HG03469 (cell line): ENCODE measurements around the gene GADD45B.
A peak's percentile ranks its signal among the peaks of the same experiment; 100 is the strongest.
"Not testable (repeated sequence)": the region's sequence is repeated elsewhere in the genome, so short reads cannot be mapped to it uniquely, and the experiment has no call there.

ENCODE experiments used
- ATAC-seq: cut with Tn5 transposase; IDR thresholded peaks from one replicate; pipeline ENCODE4 v1.9.1; 2021; ENCODE audit warnings: mild to moderate bottlenecking, moderate library complexity, moderate number of reproducible peaks; ENCODE audit not compliant: unreplicated experiment

The GADD45B gene

DNA sequence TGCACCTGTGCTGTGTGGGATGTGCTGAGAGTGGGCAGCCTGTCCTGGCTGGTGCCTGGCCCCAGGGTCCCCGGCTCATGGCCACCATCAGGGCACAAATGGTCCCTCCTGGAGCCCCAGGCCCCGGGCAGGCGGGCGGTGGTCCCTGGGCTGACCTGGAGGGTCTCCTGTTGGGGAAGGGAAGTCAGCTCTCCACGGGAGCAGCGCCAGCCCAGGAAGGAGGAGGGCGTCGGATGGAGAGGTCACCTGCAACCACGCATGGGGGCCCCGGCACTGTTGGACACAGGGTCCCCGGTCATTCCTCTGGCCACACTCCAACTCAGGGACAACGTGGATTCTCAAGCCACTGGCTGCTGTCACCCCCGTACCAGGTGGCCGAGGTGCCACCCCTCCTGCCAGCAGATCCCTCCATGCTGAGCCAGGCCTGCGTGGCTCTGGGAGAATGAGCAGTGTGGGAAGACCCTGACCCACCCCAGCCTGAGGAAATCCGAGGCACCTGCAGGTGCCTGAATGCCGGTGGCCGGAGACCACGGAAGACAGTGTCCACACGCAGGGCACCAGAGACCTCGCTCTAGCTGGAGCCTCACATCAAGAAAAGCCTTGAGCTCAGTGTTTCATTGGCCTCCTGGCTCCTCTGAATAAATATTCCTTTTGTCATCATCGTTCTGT lies 32.7 kb upstream of the GADD45B start:
- no peak for ATAC-seq

DNA sequence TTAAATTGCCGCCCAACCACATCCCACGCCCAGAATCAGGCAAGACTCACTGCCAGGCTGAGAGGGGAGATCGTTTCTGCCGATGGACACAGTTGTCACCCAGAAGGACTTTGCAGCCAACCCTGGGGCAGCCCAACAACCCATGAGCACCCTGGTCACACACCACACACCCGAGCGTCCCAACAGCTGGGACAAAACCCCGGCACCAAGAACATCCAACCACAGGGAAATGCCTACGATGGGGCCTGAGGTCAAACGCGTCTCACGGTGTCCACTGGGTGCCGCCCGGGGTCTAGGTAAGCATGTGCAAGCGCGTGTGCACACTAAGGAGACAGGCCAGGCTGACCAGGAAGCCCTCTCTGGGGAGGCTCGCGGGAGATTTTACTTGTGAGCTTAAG lies 32.1 kb upstream of the GADD45B start:
- no peak for ATAC-seq

DNA sequence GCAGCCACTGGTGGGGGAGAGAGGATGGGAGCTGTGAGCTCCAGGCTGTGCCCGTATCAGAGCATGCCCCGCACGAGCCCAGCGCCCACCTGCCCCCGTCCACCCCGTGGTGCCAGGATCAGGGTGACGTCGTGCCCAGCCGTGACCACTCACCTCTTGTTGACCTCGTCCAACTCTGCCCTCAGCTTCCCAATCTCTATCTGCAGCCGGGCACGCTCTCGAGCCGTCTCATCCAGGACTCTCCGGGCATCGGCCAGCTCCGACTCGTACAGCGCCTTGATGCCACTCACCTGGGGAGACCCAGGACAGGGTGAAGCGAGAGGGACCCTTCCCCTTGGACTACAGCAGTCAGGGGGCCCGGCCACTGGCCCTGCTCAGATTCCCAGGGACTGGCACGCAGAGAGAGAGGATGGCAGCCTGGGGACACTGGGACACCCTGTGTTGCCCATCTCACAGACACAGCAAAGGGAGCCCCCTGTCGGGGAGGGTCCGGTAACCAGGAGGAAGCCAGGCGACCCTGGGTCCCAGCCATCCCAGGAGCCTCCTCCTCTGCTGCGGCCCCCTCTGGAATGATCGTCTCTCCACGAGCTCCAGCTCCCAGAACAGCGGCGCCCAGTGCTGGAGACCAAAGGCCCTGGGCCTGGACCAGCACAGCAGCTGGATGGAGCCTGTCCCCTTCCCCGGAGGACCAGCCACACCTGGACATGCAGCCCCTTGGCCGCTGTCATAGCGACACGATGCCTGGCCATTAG lies 31.5 kb upstream of the GADD45B start:
- ATAC-seq = no peak

DNA sequence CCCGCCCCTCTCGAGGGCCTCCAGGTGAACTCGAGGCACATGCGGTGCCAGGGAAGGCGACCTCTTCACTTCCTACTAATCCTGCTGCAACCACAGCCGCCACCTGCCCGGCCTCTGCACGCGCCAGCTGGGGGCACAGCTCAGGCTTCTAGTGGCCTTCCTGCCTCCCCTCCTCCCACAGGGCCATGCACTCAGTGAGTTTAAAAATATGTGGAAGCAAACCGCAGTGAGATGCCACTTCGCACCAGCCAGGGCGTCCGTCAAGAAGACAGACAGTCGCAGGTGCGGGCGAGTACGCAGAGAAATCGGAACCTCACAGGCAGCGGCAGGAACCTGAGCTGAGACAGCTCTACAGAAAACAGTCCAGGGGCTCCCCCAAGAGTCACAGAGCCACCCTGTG lies 29.5 kb upstream of the GADD45B start:
- ATAC-seq = no peak

DNA sequence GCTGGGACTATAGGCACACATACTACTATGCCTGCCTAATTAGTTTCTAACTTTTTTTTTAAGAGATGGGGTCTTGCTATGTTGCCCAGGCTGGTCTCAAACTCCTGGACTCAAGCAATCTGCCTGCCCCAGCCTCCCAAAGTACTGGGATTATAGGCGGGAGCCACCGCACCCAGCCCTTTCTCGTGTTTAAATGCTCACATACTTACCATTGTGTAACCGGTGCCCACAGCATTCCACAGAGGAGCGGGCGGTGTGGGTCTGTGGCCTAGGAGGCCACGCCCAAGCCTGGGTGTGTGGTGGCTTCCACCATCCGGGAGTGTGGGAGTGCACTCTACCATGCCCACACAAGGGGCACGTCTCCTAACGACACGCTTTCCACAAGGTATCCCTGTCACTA lies 26.9 kb upstream of the GADD45B start:
- ATAC-seq = no peak

DNA sequence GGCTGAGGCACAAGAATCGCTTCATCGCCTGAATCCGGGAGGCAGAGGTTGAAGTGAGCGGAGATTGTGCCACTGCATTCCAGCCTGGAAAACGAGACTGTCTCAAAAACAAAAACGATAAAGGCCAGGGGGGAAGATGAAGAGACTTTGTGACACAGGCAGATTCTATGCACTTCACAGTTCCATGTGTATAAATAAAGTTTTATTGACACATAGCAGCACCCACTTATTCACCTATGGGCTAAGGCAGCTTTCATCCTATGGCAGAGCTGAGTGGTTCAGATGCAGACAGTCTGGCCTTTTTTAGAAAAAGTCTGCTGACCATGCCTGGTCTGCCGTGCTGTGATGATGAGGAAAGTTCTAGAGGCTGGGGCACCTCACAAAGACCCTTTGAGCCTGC lies 24.8 kb upstream of the GADD45B start:
- no peak for ATAC-seq

DNA sequence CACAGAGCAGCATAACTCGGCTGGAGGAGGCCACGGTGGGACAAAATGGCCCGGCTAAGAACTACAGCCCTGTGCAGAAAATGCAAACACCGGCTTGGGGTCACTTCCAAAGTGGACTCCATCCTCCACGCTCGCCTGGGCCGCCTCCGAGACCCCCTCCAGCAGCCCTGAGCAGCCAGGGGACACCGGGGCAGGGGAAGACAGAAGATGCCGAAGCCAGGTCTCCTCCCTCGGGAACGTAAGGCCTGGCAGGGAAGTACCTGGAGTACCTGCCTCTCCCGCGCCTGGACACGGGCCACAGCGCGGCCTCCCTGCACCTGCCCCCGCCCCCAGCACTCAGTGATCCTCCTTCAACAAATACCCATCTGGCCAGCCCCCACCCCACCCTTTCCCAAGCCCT lies 24.2 kb upstream of the GADD45B start:
- ATAC-seq = no peak

DNA sequence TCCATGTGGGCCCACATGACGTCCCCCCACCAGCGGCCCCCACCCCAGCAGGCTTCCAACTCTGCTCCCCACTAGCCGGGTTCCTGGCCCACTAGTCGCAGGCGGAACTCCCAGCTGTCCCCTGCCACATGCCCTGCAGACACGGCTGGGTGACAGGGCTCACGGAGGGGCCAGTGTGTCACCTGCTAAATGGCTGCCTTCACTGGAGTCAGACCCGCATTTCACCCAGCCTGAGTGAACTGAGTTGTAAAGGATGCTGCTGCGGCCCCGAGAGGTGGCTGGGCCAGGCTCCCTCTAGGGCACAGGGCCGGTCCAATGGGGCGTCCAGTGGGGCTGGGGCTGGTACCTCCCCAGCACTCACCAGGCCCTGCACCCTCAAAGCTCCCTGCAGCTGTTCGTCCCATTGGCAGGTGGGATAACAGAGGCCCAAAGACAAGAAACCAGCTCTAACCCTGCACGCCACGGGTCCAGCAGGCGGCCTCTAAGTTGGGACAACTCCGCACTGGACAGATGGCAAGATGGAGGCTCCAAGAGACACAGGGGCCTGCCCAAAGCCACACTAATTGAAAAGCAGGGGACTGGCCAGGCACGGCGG lies 22.4 kb upstream of the GADD45B start:
- no peak for ATAC-seq

DNA sequence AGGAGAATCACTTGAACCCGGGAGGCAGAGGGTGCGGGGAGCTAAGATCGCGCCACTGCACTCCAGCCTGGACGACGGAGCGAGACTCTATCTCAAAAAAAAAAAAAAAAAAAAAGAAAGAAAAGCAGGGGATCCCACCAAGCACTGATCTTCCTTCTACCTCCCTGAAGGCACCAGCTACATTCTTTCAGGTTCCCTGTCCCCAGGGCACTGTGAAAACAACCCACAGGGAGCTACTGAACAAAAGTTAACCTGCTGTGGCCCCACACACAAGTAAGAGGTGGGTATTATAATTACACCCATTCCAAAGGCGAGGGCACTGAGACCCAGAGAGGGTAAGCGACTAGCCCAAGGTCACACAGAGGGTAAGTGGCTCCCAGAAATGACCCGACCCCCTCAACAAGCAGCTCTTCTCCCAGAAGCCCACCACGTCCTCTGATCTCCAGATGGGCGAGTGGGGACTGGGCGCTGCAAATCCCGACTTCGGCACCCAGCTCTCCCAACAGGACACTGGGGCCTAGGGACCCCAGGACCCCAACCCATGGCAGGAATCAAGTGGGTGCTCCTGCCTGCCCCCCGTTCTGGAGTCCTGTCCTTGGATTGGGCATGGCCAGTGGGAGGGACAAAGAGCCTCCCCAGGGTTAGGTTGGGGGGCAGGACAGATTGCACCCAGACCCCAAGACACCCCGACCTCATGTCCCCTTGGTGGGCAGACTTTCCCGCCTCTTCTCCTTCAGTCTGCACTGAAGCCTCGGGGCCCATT lies 21.5 kb upstream of the GADD45B start:
- no peak for ATAC-seq

DNA sequence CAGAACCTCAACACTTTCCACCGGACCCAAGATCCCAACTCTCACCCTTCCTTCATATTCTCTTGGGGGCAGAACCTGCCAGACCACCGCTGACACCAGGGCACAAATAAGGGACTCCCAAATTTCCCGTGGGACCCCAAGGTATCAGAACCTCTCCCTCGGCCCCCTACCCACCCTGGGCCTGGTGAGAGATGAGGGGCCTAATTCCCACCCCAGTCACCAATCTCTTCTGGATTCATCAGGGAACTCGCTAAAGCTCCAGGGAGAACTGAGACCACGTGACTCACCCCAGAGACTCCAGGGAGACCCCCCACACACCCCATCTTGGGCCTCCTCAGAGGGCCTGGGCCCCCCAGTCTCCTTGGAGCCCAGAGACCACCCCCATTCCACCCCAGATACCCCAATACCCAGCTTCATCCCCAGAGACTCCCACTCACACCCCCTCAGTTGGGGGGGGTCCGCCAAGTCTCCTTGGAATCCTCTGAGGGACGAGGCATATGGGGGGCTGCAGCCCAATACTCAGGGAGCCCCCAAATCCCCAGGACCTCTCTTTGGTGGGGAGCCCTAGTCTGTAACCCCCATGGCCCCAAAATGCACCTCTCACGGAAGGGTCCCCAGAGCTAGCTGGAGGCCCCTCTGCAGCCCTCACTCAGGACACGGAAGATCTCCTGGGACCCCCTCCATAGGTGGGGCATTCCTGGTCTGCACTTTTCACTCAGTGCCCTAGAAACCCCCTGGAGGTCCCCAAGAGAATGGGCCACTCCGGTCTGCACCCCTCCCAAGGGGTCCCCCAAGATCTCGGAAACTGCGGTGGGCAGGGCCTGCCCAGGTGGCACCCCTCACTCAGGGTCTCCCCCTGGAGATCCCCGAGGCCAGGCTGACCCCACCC lies 20.7 kb upstream of the GADD45B start:
- ATAC-seq = no peak

DNA sequence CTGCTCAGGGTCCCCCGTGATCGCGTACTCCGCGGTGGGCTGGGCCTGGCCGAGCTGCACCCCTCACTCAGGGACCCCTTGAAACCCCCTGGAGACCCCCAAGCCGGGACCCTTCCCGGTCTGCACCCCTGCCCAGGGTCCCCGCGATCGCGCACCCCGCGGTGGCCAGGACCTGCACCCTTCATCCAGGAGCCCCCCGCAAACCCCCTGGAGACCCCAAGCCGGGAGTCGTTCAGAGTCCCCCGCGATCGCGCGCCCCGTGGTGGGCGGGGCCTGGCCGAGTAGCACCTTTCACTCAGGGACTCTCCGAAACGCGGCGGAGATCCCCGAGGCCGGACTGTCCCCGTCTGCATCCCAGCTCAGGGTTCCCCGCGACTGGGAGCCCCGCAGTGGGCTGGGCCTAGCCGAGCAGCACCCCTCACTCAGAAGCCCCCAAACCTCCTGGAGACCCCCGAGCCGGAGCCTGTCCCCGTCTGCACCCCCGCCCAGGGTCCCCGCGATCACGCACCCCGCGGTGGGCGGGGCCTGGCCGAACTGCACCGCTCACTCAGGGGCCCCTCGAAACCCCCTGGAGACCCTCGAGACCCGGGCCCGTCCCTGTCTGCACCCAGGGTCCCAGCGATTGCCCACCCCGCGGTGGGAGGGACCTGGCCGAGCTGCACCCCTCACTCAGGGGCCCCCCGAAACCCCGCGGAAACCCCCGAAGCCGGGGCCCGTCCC lies 19.9 kb upstream of the GADD45B start:
- ATAC-seq = peak; percentile 14

DNA sequence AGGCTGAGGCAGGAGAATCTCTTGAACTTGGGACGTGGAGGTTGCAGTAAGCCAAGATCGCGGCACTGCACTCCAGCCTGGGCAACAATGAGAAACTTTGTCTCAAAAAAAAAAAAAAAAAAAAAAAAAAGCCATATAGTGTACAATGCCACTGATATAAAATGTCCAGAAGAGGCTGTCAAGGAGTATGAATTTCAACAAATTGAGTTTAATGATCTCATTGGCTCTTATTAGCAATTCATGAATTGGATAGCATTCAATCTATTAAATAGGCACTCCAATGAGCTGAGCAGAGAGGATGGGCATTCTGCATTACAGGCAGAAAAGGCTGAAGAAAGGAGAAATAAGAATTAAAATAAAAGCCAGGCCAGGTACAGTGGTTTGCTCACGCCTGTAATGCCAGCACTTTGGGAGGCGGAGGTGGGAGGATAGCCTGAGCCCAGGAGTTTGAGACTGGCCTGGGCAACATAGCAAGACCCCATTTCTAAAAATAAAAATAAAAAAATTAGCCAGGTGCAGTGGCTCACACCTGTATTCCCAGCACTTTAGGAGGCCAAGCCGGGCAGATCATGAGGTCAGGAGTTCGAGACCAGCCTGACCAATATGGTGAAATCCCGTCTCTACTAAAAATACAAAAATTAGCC lies 18.4 kb upstream of the GADD45B start:
- no peak for ATAC-seq

DNA sequence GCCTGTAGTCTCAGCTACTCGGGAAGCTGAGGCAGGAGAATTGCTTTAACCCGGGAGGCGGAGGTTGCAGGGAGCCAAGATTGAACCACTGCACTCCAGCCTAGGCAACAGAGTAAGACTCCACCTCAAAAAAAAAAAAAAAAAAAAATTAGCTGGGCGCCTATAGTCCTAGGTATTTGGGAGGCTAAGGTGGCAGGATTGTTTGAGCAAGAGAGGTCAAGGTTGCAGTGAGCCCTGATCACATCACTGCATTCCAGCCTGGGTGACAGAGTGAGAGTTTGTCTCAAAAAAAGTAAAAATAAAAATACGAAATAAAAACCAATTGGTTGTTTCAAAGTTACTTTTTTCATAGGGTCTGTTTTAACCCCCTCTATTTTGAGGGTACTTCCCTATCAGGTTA lies 17.9 kb upstream of the GADD45B start:
- ATAC-seq = no peak

DNA sequence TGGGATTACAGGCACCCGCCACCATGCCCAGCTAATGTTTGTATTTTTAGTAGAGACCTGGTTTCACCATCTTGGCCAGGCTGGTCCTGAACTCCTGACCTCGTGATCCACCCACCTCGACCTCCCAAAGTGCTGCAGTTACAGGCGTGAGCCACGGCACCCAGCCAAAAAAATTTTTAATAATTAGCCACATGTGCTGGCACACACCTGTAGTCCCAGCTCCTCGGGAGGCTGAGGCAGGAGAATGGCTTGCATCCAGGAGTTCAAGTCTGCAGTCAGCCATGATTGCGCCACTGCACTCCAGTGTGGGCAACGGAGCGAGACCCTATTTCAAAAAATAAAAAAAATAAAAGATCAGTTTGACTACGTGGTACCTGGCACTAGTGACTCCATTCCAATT lies 17.2 kb upstream of the GADD45B start:
- not testable (repeated sequence) for ATAC-seq

DNA sequence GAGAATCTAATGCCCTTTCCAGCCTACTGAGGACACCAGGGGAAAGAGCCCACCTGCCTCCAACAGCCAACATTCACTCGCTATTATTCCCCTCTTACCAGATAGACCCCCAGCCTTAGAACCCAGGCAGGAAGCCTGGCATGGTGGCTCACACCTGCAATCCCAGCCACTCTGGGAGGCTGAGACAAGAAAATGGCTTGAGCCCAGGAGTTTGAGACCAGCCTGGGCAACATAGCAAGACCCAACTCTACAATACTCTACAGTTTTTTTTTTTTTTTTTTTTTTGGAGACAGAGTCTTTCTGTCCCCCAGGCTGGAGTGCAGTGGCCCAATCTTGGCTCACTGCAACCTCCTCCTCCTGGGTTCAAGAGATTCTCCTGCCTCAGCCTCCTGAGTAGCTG lies 15.7 kb upstream of the GADD45B start:
- no peak for ATAC-seq

DNA sequence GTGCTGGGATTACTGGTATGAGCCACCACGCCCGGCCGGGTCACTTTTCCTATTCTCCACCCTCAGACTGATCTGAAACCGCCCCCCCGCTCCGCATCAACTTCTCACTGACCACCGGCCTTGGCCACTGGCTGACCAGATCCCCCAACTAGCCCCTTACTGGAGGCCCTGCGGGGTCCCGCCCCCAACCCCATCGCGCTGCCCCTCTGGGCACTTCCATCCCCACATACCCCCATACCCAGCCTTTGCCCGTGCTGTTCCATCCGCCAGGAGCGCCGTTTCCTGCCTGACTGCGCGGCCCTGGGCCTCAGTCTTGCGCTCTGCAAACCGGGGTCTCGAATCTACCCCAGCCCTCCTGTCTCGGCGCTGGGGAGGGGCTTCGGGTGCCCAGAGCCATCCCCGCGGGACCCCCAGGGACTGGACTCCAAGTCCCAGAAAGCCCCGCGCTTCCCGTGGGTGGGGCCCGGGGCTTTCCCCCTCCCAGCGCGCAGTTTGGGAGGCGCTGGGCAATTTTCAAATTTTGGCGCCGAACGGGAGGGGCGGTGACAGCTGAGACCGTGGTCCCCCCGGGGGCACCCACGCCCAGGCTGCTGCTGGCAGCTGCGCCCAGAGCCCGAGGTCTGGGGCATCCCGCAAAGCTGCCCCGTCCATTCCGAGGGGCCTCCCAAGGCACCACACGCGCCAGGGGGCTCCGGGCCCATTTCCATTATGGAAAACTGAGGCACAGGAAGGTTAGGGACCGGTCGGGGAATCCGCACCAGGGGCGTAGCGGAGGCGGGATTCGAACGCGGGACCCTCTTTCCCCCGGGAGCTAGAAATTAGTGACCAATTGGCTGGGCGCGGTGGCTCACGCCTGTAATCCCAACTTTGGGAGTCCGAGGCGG lies 13.9 kb upstream of the GADD45B start:
- ATAC-seq = no peak

DNA sequence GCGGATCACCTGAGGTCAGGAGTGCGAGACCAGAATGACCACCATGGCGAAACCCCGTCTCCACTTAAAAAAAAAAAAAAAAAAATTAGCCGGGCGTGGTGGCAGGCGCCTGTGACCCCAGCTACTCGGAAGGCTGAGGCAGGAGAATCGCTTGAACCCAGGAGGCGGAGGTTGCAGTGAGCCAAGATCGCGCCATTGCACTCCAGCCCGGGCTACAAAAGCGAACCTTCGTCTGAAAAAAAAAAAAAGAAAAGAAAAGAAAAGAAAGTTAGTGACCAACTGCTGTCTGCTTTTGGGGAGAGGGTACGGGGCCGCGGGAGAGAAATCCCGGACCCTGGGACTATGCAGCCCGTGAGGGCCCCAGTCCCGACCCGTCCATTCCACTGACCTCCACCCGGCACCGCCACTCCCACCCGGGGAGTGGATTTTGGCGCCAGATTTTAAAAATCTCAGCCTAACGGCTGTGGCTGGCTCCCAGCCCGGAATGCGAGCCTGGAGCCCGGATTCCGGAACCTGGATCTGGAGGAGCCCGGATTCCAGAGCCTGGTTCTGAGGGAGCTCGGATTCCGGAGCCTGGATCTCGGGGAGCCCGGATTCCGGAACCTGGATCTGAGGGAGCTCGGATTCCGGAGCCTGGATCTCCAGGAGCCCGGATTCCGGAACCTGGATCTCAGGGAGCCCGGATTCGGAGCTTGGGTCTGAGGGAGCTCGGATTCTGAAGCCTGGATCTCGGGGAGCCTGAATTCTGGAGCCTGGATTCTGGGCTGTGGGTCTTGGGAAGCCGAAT lies 13.1 kb upstream of the GADD45B start:
- no peak for ATAC-seq

DNA sequence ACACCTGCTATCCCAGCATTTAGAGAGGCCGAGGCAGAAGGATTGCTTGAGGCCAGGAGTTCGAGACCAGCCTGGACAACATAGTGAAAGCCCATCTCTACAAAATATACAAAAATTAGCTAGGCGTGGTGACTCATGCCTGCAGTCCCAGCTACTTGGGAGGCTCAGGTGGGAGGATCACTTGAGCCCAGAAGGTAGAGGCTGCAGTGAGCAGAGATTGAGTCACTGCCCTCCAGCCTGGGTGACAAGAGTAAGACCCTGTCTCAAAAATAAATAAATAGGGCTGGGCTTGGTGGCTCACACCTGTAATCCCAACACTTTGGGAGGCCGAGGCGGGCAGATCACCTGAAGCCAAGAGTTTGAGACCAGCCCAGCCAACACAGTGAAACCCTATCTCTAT lies 12.2 kb upstream of the GADD45B start:
- ATAC-seq = not testable (repeated sequence)
